ENCODE results near the gene OLFML2A. TPM values are rescaled to one million over a fixed set of nuclear protein-coding genes. Genes with fewer than 3 reads are reported as not detected.
"Not testable (repeated sequence)": the region's sequence is repeated elsewhere in the genome, so short reads cannot be mapped to it uniquely, and the experiment has no call there.

OLFML2A gene
- total RNA-seq, 5 donors from 2014 or later (not counting 1 experiment from before 2014, with no cell fraction given), result 0.07 to 0.18 (median 0.13) TPM; not detected in 2

DNA sequence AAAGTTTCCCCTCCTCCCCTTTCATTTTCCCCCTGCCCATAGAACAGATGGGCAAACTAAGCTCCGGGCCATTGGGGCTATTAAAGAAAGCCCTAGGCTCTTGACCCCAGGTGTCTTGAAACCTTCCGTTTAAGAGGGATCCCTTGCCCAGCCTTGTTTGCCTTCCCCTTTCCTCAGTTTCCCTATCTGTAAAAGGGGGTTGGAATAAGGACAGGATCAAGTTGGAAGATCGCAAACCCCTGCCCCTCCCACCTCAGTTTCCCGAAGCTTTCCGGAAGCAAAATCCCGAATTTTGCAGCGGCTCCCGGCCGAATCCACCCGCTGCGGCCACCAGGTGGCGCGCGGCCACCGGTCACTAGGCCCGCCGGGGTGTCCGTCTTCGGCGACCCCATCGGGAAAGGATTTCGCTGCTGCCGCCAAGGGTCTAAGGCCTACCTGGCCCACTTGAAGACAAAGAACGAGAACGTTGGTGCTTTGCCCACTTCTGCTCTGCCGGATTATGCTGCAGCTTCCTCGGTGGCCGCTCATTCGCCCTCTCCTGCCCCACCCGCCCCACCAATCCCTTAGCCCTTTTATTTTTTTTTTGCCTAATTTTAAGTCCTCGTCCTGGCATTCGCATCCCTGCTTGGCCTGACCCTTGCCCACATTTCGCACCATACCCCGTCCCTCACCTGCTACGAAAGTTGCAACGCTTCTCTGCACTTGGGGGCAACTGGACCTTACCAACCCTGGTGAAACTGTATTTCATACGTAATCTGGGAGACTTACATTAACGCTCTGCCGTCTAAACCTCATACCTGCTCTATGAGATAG is 4.9 kb upstream of the OLFML2A start:
- H3K4me1 Mint-ChIP-seq, result peaks cover 46 to 53% (median 50%) of the 10 kb centered on the region in 3 donors
- H3K27me3 Mint-ChIP-seq, result peaks cover 58 to 68% of the 10 kb centered on the region in 2 donors
- Histone ChIP-seq H3K4me1 (ENCODE audit: control insufficient read depth in 1 of 2, extremely low read depth in 1 of 2, insufficient read depth in 2 of 2, low read length in 2 of 2) (peaks cover 2 to 41% of the 10 kb centered on the region in 2 experiments), H3K4me3 (ENCODE audit: control insufficient read depth in 1 of 2, extremely low read depth in 1 of 2, low read length in 1 of 2) (peak overlapping the region; percentile 53 to 66), H3K27me3 (replicated peaks in 1 of 2; ENCODE audit: control insufficient read depth in 2 of 2, extremely low read depth in 1 of 2, insufficient read depth in 2 of 2, low read length in 1 of 2) (peaks cover 2 to 65% of the 10 kb centered on the region in 2 experiments), H3K27ac (ENCODE audit: low read length) (no peak overlapping the region), H3K36me3 (ENCODE audit: control insufficient read depth in 2 of 2, extremely low read depth in 1 of 2, insufficient read depth in 1 of 2, low read length in 1 of 2) (no peaks in the 10 kb centered on the region), H3K9me3 (no peaks in the 10 kb centered on the region)
- no peaks in the 10 kb centered on the region for H3K36me3 Mint-ChIP-seq
- POLR2A ChIA-PET, result no interaction called here
- ATAC-seq (replicated peaks in 1 of 4), result no peak
- WGBS (ENCODE audit: insufficient coverage), result 26% methylated on average over 37 of the region's 39 CpGs
- peak overlapping the region; percentile 83 to 96 (median 84) for H3K4me3 Mint-ChIP-seq
- H3K27ac Mint-ChIP-seq, result peak overlapping the region in 1 of 2 donors; percentile 2
- DNase-seq, result peak in 8 of 35 experiments; percentile 15 to 56 (median 24)
- CTCF ChIA-PET, result interaction anchor here (0.5 to 1.6 kb wide), 5 partner anchors 10 to 370 kb away, joined by 3 to 8 read pairs (median 3); partner anchors contain the start of genes ARPC5L (in 1 of the 2) and SCAI (in 1 of the 2)
- no peaks in the 10 kb centered on the region for H3K9me3 Mint-ChIP-seq

DNA sequence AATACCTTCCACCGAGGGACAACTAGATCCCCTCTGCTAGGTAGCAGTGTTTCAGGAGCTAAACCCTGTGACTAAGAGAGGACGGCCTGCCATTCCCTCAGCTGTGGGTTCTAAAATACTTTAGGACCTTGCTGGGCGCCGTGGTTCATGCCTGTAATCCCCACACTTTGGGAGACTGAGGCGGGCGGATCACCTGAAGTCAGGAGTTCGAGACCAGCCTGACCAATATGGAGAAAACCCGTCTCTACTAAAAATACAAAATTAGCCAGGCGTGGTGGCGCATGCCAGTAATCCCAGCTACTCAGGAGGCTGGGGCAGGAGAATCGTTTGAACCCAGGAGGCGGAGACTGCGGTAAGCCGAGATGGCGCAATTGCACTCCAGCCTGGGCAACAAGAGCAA is 4.1 kb upstream of the OLFML2A start:
- 92% methylated on average over 13 of the region's 15 CpGs for WGBS (ENCODE audit: insufficient coverage)
- Mint-ChIP-seq H3K4me3 (peak overlapping the region; percentile 60 to 96 (median 84)), H3K27ac (peak overlapping the region in 1 of 2 donors; percentile 2), H3K4me1 (peaks cover 46 to 53% (median 52%) of the 10 kb centered on the region in 3 donors), H3K27me3 (peaks cover 54 to 66% of the 10 kb centered on the region in 2 donors)
- H3K9me3 ChIP-seq; H3K27ac ChIP-seq (ENCODE audit: low read length); DNase-seq; H3K36me3 Mint-ChIP-seq; H3K4me3 ChIP-seq (ENCODE audit: control insufficient read depth in 1 of 2, extremely low read depth in 1 of 2, low read length in 1 of 2); H3K36me3 ChIP-seq (ENCODE audit: control insufficient read depth in 2 of 2, extremely low read depth in 1 of 2, insufficient read depth in 1 of 2, low read length in 1 of 2); H3K9me3 Mint-ChIP-seq; ATAC-seq (replicated peaks in 1 of 4): not testable (repeated sequence)
- peaks cover 2 to 72% of the 10 kb centered on the region in 2 experiments for H3K27me3 ChIP-seq (replicated peaks in 1 of 2; ENCODE audit: control insufficient read depth in 2 of 2, extremely low read depth in 1 of 2, insufficient read depth in 2 of 2, low read length in 1 of 2)
- peaks cover 2 to 44% of the 10 kb centered on the region in 2 experiments for H3K4me1 ChIP-seq (ENCODE audit: control insufficient read depth in 1 of 2, extremely low read depth in 1 of 2, insufficient read depth in 2 of 2, low read length in 2 of 2)
- CTCF ChIA-PET, result interaction anchor here (0.5 to 2.2 kb wide), 5 partner anchors 10 to 206 kb away, joined by 3 to 13 read pairs (median 3); partner anchors contain the start of gene WDR38 (in 1 of the 2)
- POLR2A ChIA-PET, result interaction anchor here in 1 of 2 donors (0.6 kb wide), 1 partner anchor 121 kb away, joined by 3 read pairs; no protein-coding TSS in a partner anchor

- H3K9me3 Mint-ChIP-seq, result no peaks in the 10 kb centered on the region
- no peak for ATAC-seq (replicated peaks in 1 of 4)
- CTCF ChIA-PET, result interaction anchor here (1.7 to 2.2 kb wide), 2 partner anchors 11 to 80 kb away, joined by 5 to 13 read pairs; partner anchors contain the start of gene WDR38 (in 1 of the 2)
- peaks cover 2 to 74% of the 10 kb centered on the region in 2 experiments for H3K27me3 ChIP-seq (replicated peaks in 1 of 2; ENCODE audit: control insufficient read depth in 2 of 2, extremely low read depth in 1 of 2, insufficient read depth in 2 of 2, low read length in 1 of 2)
- H3K27ac Mint-ChIP-seq, result no peak overlapping the region
- no peak for DNase-seq
- H3K9me3 ChIP-seq, result no peaks in the 10 kb centered on the region
- no CpG with 5 or more reads among the region's 1 CpG for WGBS (ENCODE audit: insufficient coverage)
- POLR2A ChIA-PET, result no interaction called here
- H3K4me1 ChIP-seq (ENCODE audit: control insufficient read depth in 1 of 2, extremely low read depth in 1 of 2, insufficient read depth in 2 of 2, low read length in 2 of 2), result peaks cover 2 to 44% of the 10 kb centered on the region in 2 experiments
- no peak overlapping the region for H3K4me3 Mint-ChIP-seq
- no peak overlapping the region for H3K27ac ChIP-seq (ENCODE audit: low read length)
- H3K36me3 Mint-ChIP-seq, result no peaks in the 10 kb centered on the region
- no peaks in the 10 kb centered on the region for H3K36me3 ChIP-seq (ENCODE audit: control insufficient read depth in 2 of 2, extremely low read depth in 1 of 2, insufficient read depth in 1 of 2, low read length in 1 of 2)
- peaks cover 50 to 63% of the 10 kb centered on the region in 2 donors for H3K27me3 Mint-ChIP-seq
- H3K4me1 Mint-ChIP-seq, result peaks cover 46 to 53% (median 52%) of the 10 kb centered on the region in 3 donors
- H3K4me3 ChIP-seq (ENCODE audit: control insufficient read depth in 1 of 2, extremely low read depth in 1 of 2, low read length in 1 of 2), result no peak overlapping the region
Observed at GRCh38 chr9:124773473-124774128, 3.3 kb upstream of the OLFML2A start.

DNA sequence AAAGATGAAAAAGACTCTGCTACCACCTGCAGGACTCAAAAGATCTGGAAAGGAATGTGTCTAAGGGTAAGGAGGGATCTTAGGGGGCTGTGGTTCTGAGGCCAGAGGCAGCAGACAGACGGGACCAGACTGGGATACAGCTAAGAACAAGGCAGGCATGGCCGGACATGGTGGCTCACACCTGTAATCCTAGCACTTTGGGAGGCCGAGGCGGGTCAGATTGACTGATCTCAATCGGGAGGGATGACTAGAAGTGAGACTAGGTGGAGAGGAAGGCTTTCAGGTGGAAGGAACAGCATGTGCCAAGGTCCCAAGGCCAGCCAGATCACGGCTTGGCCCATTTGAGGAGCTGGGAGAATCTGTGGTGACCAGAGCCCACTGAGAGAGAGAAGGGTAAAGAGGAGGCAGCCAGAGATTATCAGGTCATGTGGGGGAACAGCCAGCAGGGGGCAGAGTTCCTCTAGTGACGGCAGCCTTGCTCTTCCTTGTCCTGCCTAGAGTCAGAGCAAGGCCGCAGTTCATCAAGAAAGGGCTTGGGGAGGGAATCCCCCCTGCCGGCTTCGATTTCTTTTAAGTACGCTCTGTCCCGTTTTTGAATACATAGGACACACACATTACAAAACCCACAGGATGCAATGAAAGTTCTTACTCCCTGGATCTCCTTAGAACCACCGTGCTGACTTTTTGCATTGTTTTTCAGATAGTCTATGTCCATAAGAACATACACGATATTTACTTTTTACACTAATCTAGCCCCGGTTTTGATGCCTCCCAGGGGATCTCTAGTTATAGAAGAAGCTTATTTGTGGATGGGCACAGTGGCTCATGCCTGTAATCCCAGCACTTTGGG is 2.6 kb upstream of the OLFML2A start:
- H3K9me3 Mint-ChIP-seq, result no peaks in the 10 kb centered on the region
- Histone ChIP-seq H3K36me3 (ENCODE audit: control insufficient read depth in 2 of 2, extremely low read depth in 1 of 2, insufficient read depth in 1 of 2, low read length in 1 of 2) (no peaks in the 10 kb centered on the region), H3K4me1 (ENCODE audit: control insufficient read depth in 1 of 2, extremely low read depth in 1 of 2, insufficient read depth in 2 of 2, low read length in 2 of 2) (peaks cover 2 to 44% of the 10 kb centered on the region in 2 experiments), H3K9me3 (no peaks in the 10 kb centered on the region), H3K27me3 (replicated peaks in 1 of 2; ENCODE audit: control insufficient read depth in 2 of 2, extremely low read depth in 1 of 2, insufficient read depth in 2 of 2, low read length in 1 of 2) (peaks cover 2 to 69% of the 10 kb centered on the region in 2 experiments), H3K4me3 (ENCODE audit: control insufficient read depth in 1 of 2, extremely low read depth in 1 of 2, low read length in 1 of 2) (no peak overlapping the region), H3K27ac (ENCODE audit: low read length) (no peak overlapping the region)
- H3K36me3 Mint-ChIP-seq, result no peaks in the 10 kb centered on the region
- peak overlapping the region in 1 of 2 donors; percentile 65 for H3K27ac Mint-ChIP-seq
- DNase-seq (peak; percentile 50 to 89 (median 73)), ATAC-seq (replicated peaks in 1 of 4) (no peak)
- peak overlapping the region in 2 of 3 donors; percentile 14 to 40 for H3K4me3 Mint-ChIP-seq
- peaks cover 45 to 61% of the 10 kb centered on the region in 2 donors for H3K27me3 Mint-ChIP-seq
- H3K4me1 Mint-ChIP-seq, result peaks cover 44 to 47% (median 47%) of the 10 kb centered on the region in 3 donors
- ChIA-PET CTCF (interaction anchor here (0.6 to 2.4 kb wide), 9 partner anchors 10 to 124 kb away, joined by 3 to 13 read pairs (median 4); partner anchors contain the start of gene WDR38 (in 2 of the 2)), POLR2A (interaction anchor here in 1 of 2 donors (0.6 kb wide), 1 partner anchor 477 kb away, joined by 7 read pairs; no protein-coding TSS in a partner anchor)
- 38% methylated on average over 12 of the region's 15 CpGs for WGBS (ENCODE audit: insufficient coverage)

- peaks cover 29 to 34% (median 33%) of the 10 kb centered on the region in 3 donors for H3K4me1 Mint-ChIP-seq
- DNase-seq, result no peak
- no peak overlapping the region for H3K27ac ChIP-seq (ENCODE audit: low read length)
- peak overlapping the region in 1 of 2 donors; percentile 25 for H3K4me3 ChIP-seq (ENCODE audit: control insufficient read depth in 1 of 2, extremely low read depth in 1 of 2, low read length in 1 of 2)
- H3K4me3 Mint-ChIP-seq, result peak overlapping the region; percentile 60 to 79 (median 65)
- CTCF ChIA-PET, result interaction anchor here (0.6 to 2.4 kb wide), 4 partner anchors 8 to 77 kb away, joined by 3 to 7 read pairs (median 7); partner anchors contain the start of gene WDR38 (in 2 of the 2)
- ATAC-seq (replicated peaks in 1 of 4), result no peak
- peaks cover 35 to 47% of the 10 kb centered on the region in 2 donors for H3K27me3 Mint-ChIP-seq
- peaks cover 2 to 57% of the 10 kb centered on the region in 2 experiments for H3K27me3 ChIP-seq (replicated peaks in 1 of 2; ENCODE audit: control insufficient read depth in 2 of 2, extremely low read depth in 1 of 2, insufficient read depth in 2 of 2, low read length in 1 of 2)
- no peaks in the 10 kb centered on the region for H3K9me3 ChIP-seq
- no peaks in the 10 kb centered on the region for H3K9me3 Mint-ChIP-seq
- WGBS (ENCODE audit: insufficient coverage), result 28% methylated on average over 10 of the region's 12 CpGs
- POLR2A ChIA-PET, result no interaction called here
- H3K4me1 ChIP-seq (ENCODE audit: control insufficient read depth in 1 of 2, extremely low read depth in 1 of 2, insufficient read depth in 2 of 2, low read length in 2 of 2), result peaks cover 2 to 26% of the 10 kb centered on the region in 2 experiments
- H3K36me3 Mint-ChIP-seq, result no peaks in the 10 kb centered on the region
- H3K27ac Mint-ChIP-seq, result no peak overlapping the region
- no peaks in the 10 kb centered on the region for H3K36me3 ChIP-seq (ENCODE audit: control insufficient read depth in 2 of 2, extremely low read depth in 1 of 2, insufficient read depth in 1 of 2, low read length in 1 of 2)
Observed at GRCh38 chr9:124776618-124776953, 347 bp upstream of the OLFML2A start.

Measured in T-cell (primary cell).